ENCODE results near the gene PCCA. TPM values are rescaled to one million over a fixed set of nuclear protein-coding genes. Genes with fewer than 3 reads are reported as not detected.

PCCA gene
- total and polyA plus RNA-seq, 4 donors, result 30.1 to 160 (median 76.3) TPM

GRCh38 chr13:100208626-100209025 lies 119.7 kb downstream of the PCCA start:
- Histone ChIP-seq H3K4me1 (ENCODE audit: control insufficient read depth in 4 of 4, insufficient read depth in 4 of 4, low read length in 3 of 4) (peaks cover 0 to 3% (median 0%) of the 10 kb centered on the region in 4 donors), H3K9me3 (ENCODE audit: control insufficient read depth in 4 of 4, low read length in 3 of 4) (no peaks in the 10 kb centered on the region), H3K36me3 (ENCODE audit: control insufficient read depth in 4 of 4, insufficient read depth in 3 of 4, low read depth in 1 of 4, low read length in 3 of 4) (peaks cover 4 to 14% (median 10%) of the 10 kb centered on the region in 4 donors), H3K4me3 (ENCODE audit: low read depth in 1 of 3, low read length in 3 of 3) (no peak overlapping the region), H3K9ac (ENCODE audit: low read depth in 1 of 2, low read length in 2 of 2) (no peak overlapping the region), H3K27ac (ENCODE audit: low read depth in 1 of 2, low read length in 2 of 2) (no peak overlapping the region), H3K27me3 (ENCODE audit: control insufficient read depth in 4 of 4, insufficient read depth in 4 of 4, low read length in 3 of 4) (no peaks in the 10 kb centered on the region)
- WGBS, result 91% methylated on average over 2 of the region's 2 CpGs
- TF ChIP-seq TAF1 (conservative IDR thresholded peaks at IDR 0.05) (no peak), FOXA2 (IDR thresholded peaks at IDR 0.05) (no peak), GABPA (IDR thresholded peaks at IDR 0.05 in 1 of 2, conservative IDR thresholded peaks at IDR 0.05 in 1 of 2) (no peak), ZBTB33 (IDR thresholded peaks at IDR 0.05) (no peak), JUND (IDR thresholded peaks at IDR 0.05) (no peak), RXRA (IDR thresholded peaks at IDR 0.05) (no peak), FOXA1 (IDR thresholded peaks at IDR 0.05) (no peak), SP1 (IDR thresholded peaks at IDR 0.05) (no peak), HNF4A (conservative IDR thresholded peaks at IDR 0.05) (no peak), YY1 (IDR thresholded peaks at IDR 0.05) (no peak)
- TF ChIP-seq, protein P1, sequence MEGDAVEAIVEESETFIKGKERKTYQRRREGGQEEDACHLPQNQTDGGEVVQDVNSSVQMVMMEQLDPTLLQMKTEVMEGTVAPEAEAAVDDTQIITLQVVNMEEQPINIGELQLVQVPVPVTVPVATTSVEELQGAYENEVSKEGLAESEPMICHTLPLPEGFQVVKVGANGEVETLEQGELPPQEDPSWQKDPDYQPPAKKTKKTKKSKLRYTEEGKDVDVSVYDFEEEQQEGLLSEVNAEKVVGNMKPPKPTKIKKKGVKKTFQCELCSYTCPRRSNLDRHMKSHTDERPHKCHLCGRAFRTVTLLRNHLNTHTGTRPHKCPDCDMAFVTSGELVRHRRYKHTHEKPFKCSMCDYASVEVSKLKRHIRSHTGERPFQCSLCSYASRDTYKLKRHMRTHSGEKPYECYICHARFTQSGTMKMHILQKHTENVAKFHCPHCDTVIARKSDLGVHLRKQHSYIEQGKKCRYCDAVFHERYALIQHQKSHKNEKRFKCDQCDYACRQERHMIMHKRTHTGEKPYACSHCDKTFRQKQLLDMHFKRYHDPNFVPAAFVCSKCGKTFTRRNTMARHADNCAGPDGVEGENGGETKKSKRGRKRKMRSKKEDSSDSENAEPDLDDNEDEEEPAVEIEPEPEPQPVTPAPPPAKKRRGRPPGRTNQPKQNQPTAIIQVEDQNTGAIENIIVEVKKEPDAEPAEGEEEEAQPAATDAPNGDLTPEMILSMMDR (IDR thresholded peaks at IDR 0.05; ENCODE audit: low read depth, low read length, missing input control), result no peak
- no peak for DNase-seq (ENCODE audit: low spot score)

DNA sequence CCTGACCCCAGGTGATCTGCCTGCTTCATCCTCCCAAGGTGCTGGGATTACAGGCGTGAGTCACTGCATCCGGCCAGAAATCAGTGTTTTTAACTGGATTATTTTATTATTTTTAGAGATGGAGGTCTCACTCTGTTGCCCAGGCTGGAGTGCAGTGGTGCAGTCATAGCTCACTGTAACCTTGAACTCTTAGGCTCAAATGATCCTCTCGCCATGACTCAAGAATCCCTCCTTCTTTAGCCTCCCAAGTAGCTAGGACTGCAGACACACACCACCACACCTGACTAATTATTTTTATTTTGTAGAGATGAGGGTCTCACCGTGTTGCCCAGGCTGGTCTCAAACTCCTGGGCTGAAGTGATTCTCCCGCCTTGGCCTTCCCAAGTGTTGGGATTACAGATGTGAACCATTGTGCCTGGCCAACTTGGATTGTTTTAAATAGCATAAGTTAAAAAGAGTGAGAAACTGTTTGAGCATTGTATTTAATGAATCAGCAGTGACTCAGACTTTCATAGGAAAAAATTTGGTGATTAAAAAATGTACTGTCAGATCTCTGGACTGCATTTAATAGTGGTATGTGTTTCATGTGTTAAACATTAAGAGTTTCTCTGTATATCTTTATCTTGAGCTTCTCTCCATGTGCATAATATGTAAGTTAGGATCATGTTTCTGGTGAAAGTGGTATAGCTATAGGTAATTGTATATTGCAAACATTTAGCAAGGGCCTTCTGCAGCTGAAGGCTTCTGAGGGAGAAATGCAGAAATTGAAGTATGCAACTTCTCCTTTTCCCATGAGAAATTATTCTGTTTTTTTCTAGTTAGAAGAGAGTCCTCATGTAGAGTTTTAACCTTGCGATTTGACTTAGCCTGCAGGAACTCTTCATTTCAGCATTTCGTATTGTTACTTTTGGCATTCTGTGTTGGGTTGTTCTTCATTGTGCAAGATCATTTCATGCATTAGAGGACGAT lies 121.2 kb downstream of the PCCA start:
- TF ChIP-seq FOXA1 (IDR thresholded peaks at IDR 0.05) (no peak), ZBTB33 (IDR thresholded peaks at IDR 0.05) (no peak), GABPA (IDR thresholded peaks at IDR 0.05 in 1 of 2, conservative IDR thresholded peaks at IDR 0.05 in 1 of 2) (no peak), EGR1 (IDR thresholded peaks at IDR 0.05; ENCODE audit: low read depth in 2 of 2) (no peak), NR2F2 (IDR thresholded peaks at IDR 0.05) (no peak), YY1 (IDR thresholded peaks at IDR 0.05) (no peak), JUND (IDR thresholded peaks at IDR 0.05) (no peak)
- TF ChIP-seq, protein P1 (IDR thresholded peaks at IDR 0.05; ENCODE audit: low read depth, low read length, missing input control), result no peak
- TF ChIP-seq, protein P2, sequence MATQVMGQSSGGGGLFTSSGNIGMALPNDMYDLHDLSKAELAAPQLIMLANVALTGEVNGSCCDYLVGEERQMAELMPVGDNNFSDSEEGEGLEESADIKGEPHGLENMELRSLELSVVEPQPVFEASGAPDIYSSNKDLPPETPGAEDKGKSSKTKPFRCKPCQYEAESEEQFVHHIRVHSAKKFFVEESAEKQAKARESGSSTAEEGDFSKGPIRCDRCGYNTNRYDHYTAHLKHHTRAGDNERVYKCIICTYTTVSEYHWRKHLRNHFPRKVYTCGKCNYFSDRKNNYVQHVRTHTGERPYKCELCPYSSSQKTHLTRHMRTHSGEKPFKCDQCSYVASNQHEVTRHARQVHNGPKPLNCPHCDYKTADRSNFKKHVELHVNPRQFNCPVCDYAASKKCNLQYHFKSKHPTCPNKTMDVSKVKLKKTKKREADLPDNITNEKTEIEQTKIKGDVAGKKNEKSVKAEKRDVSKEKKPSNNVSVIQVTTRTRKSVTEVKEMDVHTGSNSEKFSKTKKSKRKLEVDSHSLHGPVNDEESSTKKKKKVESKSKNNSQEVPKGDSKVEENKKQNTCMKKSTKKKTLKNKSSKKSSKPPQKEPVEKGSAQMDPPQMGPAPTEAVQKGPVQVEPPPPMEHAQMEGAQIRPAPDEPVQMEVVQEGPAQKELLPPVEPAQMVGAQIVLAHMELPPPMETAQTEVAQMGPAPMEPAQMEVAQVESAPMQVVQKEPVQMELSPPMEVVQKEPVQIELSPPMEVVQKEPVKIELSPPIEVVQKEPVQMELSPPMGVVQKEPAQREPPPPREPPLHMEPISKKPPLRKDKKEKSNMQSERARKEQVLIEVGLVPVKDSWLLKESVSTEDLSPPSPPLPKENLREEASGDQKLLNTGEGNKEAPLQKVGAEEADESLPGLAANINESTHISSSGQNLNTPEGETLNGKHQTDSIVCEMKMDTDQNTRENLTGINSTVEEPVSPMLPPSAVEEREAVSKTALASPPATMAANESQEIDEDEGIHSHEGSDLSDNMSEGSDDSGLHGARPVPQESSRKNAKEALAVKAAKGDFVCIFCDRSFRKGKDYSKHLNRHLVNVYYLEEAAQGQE (IDR thresholded peaks at IDR 0.05), result no peak
- Histone ChIP-seq H3K27me3 (ENCODE audit: control insufficient read depth in 4 of 4, insufficient read depth in 4 of 4, low read length in 3 of 4) (no peaks in the 10 kb centered on the region), H3K4me3 (ENCODE audit: low read depth in 1 of 3, low read length in 3 of 3) (no peak overlapping the region), H3K9ac (ENCODE audit: low read depth in 1 of 2, low read length in 2 of 2) (no peak overlapping the region), H3K36me3 (ENCODE audit: control insufficient read depth in 4 of 4, insufficient read depth in 3 of 4, low read depth in 1 of 4, low read length in 3 of 4) (peaks cover 4 to 17% (median 11%) of the 10 kb centered on the region in 4 donors), H3K4me1 (ENCODE audit: control insufficient read depth in 4 of 4, insufficient read depth in 4 of 4, low read length in 3 of 4) (peaks cover 0 to 1% (median 0%) of the 10 kb centered on the region in 4 donors), H3K9me3 (ENCODE audit: control insufficient read depth in 4 of 4, low read length in 3 of 4) (no peaks in the 10 kb centered on the region), H3K27ac (ENCODE audit: low read depth in 1 of 2, low read length in 2 of 2) (no peak overlapping the region)
- WGBS, result 88% methylated on average over 8 of the region's 8 CpGs
- DNase-seq (ENCODE audit: low spot score), result no peak

Data from liver (tissue), 9 donors.